A549 (cell line): ENCODE data around the gene NCL. TPM values are rescaled to one million over a fixed set of nuclear protein-coding genes. Genes with fewer than 3 reads are reported as not detected.

Experiments used
- ATAC-seq, 2 experiments: fragments of 200-7000 bp in 1 of 2; fragments of >200 bp in 1 of 2; cut with Nextera tagmentation in 1 of 2; cut with Tn5 transposase in 1 of 2; 3 replicates each; pipeline versions ENCODE4 v1.8.0 to v1.9.1; 2018 to 2020; ENCODE audit warnings: mild to moderate bottlenecking in 1 of 2, moderate library complexity in 1 of 2
- CTCF ChIA-PET: fragments of 300-600 bp; sonication (Branson Sonifier 250); formaldehyde crosslinking; extraction: SDS; loops from one replicate; lab custom pipeline; 2021; ENCODE audit warnings: antibody characterized with exemption, inconsistent platforms; lab: Yijun Ruan, JAX
- POLR2A ChIA-PET: fragments of 350-600 bp; formaldehyde crosslinking; extraction: SDS; loops from one replicate; lab custom pipeline; 2021; ENCODE audit warnings: antibody characterized with exemption, inconsistent platforms; lab: Yijun Ruan, JAX
- DNase-seq, 2 experiments: peaks; one replicate each; pipeline versions ENCODE4 v3.0.0 to v3.0.0-alpha.2; 2011 to 2016; ENCODE audit warnings: low read depth in 1 of 2, low spot score in 1 of 2
- FAIRE-seq: peaks from 2 replicates; lab custom pipeline; 2011; peaks lifted over from hg19 to GRCh38; lab: Jason Lieb, UNC
- H3K27ac ChIP-seq, 2 experiments: fragments of >200 bp; sonication (Bioruptor Twin); formaldehyde crosslinking; 3 replicates each; pipeline ENCODE4 v1.5.1; 2016 to 2017
- H3K4me1 ChIP-seq: fragments of >200 bp; sonication (Bioruptor Twin); formaldehyde crosslinking; 3 replicates; pipeline ENCODE4 v1.6.1; 2016
- H3K4me2 ChIP-seq: fragments of >200 bp; sonication (Bioruptor Twin); formaldehyde crosslinking; 3 replicates; pipeline ENCODE4 v1.6.1; 2016
- H3K4me3 ChIP-seq: fragments of >200 bp; sonication (Bioruptor Twin); formaldehyde crosslinking; 3 replicates; pipeline ENCODE4 v1.5.1; 2016
- H3K9me3 ChIP-seq: fragments of >200 bp; sonication (Bioruptor Twin); formaldehyde crosslinking; 3 replicates; pipeline ENCODE4 v1.6.1; 2016
- BHLHE40 ChIP-seq: IDR thresholded peaks from 2 replicates; pipeline ENCODE4 v1.6.1; 2012; ENCODE audit warnings: low read depth, low read length, inconsistent platforms
- EHMT2 ChIP-seq: fragments of 200-600 bp; sonication (generic); IDR thresholded peaks from 2 replicates; pipeline ENCODE4 v1.6.1; 2016; ENCODE audit warnings: antibody characterized with exemption, low read depth, mild to moderate bottlenecking, moderate library complexity
- EP300 ChIP-seq, 2 experiments: fragments of >200 bp; sonication (Bioruptor Twin); formaldehyde crosslinking; IDR thresholded peaks; 2 replicates in 1 of 2; 3 replicates in 1 of 2; pipeline ENCODE4 v1.6.1; 2016 to 2017
- FOSB ChIP-seq: fragments of 250-450 bp; sonication (Bioruptor Pico); IDR thresholded peaks from 2 replicates; pipeline ENCODE4 v1.5.0; 2020; ENCODE audit warnings: mild to moderate bottlenecking, moderate library complexity
- HOXB13 ChIP-seq: fragments of 250-450 bp; sonication (Bioruptor Pico); IDR thresholded peaks from 2 replicates; pipeline ENCODE4 v1.5.0; 2020; ENCODE audit warnings: low read depth, mild to moderate bottlenecking, moderate library complexity
- JUN ChIP-seq, 2 experiments: fragments of >200 bp; sonication (Bioruptor Twin); formaldehyde crosslinking; IDR thresholded peaks; 2 replicates in 1 of 2; 3 replicates in 1 of 2; pipeline ENCODE4 v1.6.1; 2016 to 2017
- KDM1A ChIP-seq: fragments of 200-600 bp; sonication (generic); IDR thresholded peaks from 2 replicates; pipeline ENCODE4 v1.6.1; 2016; ENCODE audit warnings: low read depth, mild to moderate bottlenecking
- KDM5A ChIP-seq: fragments of 200-600 bp; sonication (generic); IDR thresholded peaks from 2 replicates; pipeline ENCODE4 v1.6.1; 2016; ENCODE audit warnings: antibody characterized with exemption, mild to moderate bottlenecking
- MAFK ChIP-seq: fragments of 450-650 bp; IDR thresholded peaks from 2 replicates; pipeline ENCODE4 v1.6.1; 2014; ENCODE audit not compliant: partially characterized antibody
- MAZ ChIP-seq: fragments of 150-350 bp; IDR thresholded peaks from 2 replicates; pipeline ENCODE4 v1.6.1; 2014; ENCODE audit warnings: antibody characterized with exemption, low read depth, low read length, borderline replicate concordance
- NPAS2 ChIP-seq: fragments of 250-450 bp; sonication (Bioruptor Pico); IDR thresholded peaks from 2 replicates; pipeline ENCODE4 v1.8.0; 2022; ENCODE audit warnings: mild to moderate bottlenecking, moderate library complexity, borderline replicate concordance
- POLR2A ChIP-seq: IDR thresholded peaks from 2 replicates; pipeline ENCODE4 v1.6.1; 2012; ENCODE audit warnings: mild to moderate bottlenecking, low read length
- RCOR1 ChIP-seq: fragments of 150-350 bp; IDR thresholded peaks from 2 replicates; pipeline ENCODE4 v1.6.1; 2014; ENCODE audit warnings: antibody characterized with exemption, low read length, low read depth
- RNF2 ChIP-seq: fragments of 200-600 bp; sonication (generic); IDR thresholded peaks from 2 replicates; pipeline ENCODE4 v1.6.1; 2016; ENCODE audit warnings: low read depth, mild to moderate bottlenecking, antibody characterized with exemption, moderate library complexity, borderline replicate concordance
- SMC3 ChIP-seq: fragments of >200 bp; sonication (Bioruptor Twin); formaldehyde crosslinking; IDR thresholded peaks from 3 replicates; pipeline ENCODE4 v1.6.1; 2018; ENCODE audit warnings: inconsistent platforms
- SREBF2 ChIP-seq: fragments of 450-650 bp; IDR thresholded peaks from 2 replicates; pipeline ENCODE4 v1.6.1; 2014; ENCODE audit warnings: mild to moderate bottlenecking, moderate library complexity
- TFCP2L1 ChIP-seq: fragments of 250-450 bp; sonication (Bioruptor Pico); IDR thresholded peaks from 2 replicates; pipeline ENCODE4 v1.5.0; 2021; ENCODE audit warnings: mild to moderate bottlenecking
- TP53 ChIP-seq: fragments of 250-450 bp; sonication (Bioruptor Pico); IDR thresholded peaks from 2 replicates; pipeline ENCODE4 v1.5.0; 2021; ENCODE audit warnings: mild to moderate bottlenecking, moderate library complexity
- ZFP36 ChIP-seq: fragments of 450-650 bp; IDR thresholded peaks from 2 replicates; pipeline ENCODE4 v1.6.1; 2014; ENCODE audit warnings: borderline replicate concordance; ENCODE audit not compliant: partially characterized antibody
- ZSCAN20 ChIP-seq: fragments of 250-450 bp; sonication (Bioruptor Pico); IDR thresholded peaks from 2 replicates; pipeline ENCODE4 v1.8.0; 2022; ENCODE audit warnings: mild to moderate bottlenecking, moderate library complexity
- WGBS: methylation state at CpG from one replicate; pipeline ENCODE4 v1.1.6; 2017; ENCODE audit errors: missing lambda C conversion rate; 5-methylcytosine and 5-hydroxymethylcytosine counted together
- polyA plus RNA-seq, 4 experiments: library from polyadenylated mRNA; depleted of rRNA in 3 of 4; stranded (reverse); fragments of >200 nt; fragmentation: RNase III in 1 of 4; extraction: RNeasy Plus Mini Kit Qiagen cat#74134 plus additional on column Dnase treatment in 1 of 4; gene quantifications; 2 replicates in 3 of 4; 3 replicates in 1 of 4; pipeline ENCODE4 v1.2.3, GENCODE V29; 2011 to 2017
- TF ChIP-seq, protein P1 (sequence below): fragments of 150-350 bp; IDR thresholded peaks from 2 replicates; pipeline ENCODE4 v1.6.1; 2014; ENCODE audit warnings: low read depth, mild to moderate bottlenecking, low read length
- TF ChIP-seq, protein P2 (sequence below): fragments of 250-450 bp; sonication (Bioruptor Pico); IDR thresholded peaks from 2 replicates; pipeline ENCODE4 v1.5.0; 2020; ENCODE audit warnings: low read depth, mild to moderate bottlenecking, moderate library complexity
- TF ChIP-seq, protein P3 (sequence below): fragments of >200 bp; sonication (Bioruptor Twin); formaldehyde crosslinking; IDR thresholded peaks from 2 replicates; pipeline ENCODE4 v1.6.1; 2016
- TF ChIP-seq, protein P4 (sequence below): fragments of 200-600 bp; sonication (generic); IDR thresholded peaks from 2 replicates; pipeline ENCODE4 v1.6.1; 2016; ENCODE audit warnings: antibody characterized with exemption, mild to moderate bottlenecking, moderate library complexity
- TF ChIP-seq, protein P5 (sequence below): fragments of >200 bp; sonication (Bioruptor Twin); formaldehyde crosslinking; IDR thresholded peaks from 3 replicates; pipeline ENCODE4 v1.5.1; 2016
- TF ChIP-seq, protein P6 (sequence below): fragments of 250-450 bp; sonication (Bioruptor Pico); IDR thresholded peaks from 2 replicates; pipeline ENCODE4 v1.5.0; 2021; ENCODE audit warnings: mild to moderate bottlenecking, moderate library complexity, borderline replicate concordance

NCL gene
- polyA plus RNA-seq, 2 of the 4 experiments (the other 2 are of a cell fraction), result 390 to 766 TPM

DNA sequence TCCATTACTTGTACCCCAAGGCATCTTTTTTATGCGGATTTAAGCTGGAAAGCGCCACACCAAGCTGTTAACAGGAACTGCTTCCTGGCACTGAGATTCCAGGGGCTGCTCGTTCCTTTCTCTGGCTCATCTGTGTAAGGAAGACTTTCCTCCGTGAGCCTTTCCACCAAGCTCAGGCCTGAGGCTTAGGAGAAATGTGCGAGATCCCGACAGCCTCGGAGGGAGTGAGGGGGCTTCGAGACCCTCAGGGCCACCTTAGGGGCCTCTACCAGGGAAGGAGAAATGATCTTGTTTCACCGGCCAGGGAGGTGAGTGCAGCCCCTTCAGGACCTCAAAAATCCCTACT lies 51.7 kb downstream of the NCL start (continued):
- no peak for TF ChIP-seq NPAS2 (CRISPR knock-in tag)
- no peak for TF ChIP-seq POLR2A
- no peak for TF ChIP-seq KDM5A
- TF ChIP-seq ZFP36, result no peak
- TF ChIP-seq MAFK, result no peak
- TF ChIP-seq, protein P1, sequence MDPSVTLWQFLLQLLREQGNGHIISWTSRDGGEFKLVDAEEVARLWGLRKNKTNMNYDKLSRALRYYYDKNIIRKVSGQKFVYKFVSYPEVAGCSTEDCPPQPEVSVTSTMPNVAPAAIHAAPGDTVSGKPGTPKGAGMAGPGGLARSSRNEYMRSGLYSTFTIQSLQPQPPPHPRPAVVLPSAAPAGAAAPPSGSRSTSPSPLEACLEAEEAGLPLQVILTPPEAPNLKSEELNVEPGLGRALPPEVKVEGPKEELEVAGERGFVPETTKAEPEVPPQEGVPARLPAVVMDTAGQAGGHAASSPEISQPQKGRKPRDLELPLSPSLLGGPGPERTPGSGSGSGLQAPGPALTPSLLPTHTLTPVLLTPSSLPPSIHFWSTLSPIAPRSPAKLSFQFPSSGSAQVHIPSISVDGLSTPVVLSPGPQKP, result no peak
- TF ChIP-seq RCOR1, result no peak
- TF ChIP-seq, all 56 proteins: peak for 0

DNA sequence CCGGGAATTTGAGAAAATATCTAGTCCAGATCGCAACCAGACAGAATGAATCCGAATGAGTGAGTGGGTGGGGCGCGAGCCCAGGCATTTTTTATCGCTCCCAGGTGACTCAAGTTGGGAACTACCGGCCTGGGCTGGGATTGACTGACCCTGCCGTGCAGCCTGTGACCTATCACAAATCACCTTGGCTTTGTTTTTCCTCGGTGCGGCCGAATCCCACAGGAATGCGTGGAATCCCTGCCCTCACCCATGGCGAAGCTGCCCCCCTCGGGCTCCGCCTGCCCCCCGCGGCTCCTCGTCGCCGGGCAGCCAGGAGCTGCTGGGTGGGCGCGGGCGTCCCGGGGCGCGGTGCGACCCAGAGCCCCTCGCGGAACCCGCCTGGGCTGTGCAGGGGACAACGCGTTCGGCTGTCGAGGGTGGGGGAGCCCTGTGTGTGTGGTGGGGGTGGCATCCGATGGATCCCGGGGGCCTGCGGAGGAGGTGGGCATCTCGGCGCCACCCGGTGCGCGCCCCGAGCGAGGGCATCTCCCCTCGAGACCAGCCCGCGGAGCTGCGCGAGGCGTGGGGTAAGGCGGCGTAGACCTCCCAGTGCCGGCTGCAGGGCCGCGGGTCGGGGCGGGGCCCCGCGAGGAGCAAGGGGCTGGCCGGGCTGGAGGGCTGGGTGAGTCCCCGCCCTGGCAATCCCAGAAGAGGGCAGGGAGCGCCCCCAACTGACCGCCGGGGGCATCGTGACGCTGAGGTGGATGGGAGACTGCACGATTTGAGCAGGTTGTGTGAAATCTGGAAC lies 52.3 kb downstream of the NCL start:
- ATAC-seq (peak; percentile 97 to 99), DNase-seq (peak; percentile 67 to 84), FAIRE-seq (no peak)
- Histone ChIP-seq H3K27ac (peak overlapping the region; percentile 66 to 92), H3K4me1 (peaks cover 4% of the 10 kb centered on the region; the same call in 2 of the 3 replicates), H3K4me2 (peak overlapping the region; percentile 84), H3K9me3 (peaks cover 9% of the 10 kb centered on the region), H3K4me3 (peak overlapping the region; percentile 62)
- WGBS, result 7% methylated on average over 14 of the region's 67 CpGs
- ChIA-PET POLR2A (interaction anchor here (1.2 to 1.5 kb wide), 4 partner anchors 12 to 185 kb away, joined by 3 to 9 read pairs (median 4); partner anchors contain the start of gene NCL), CTCF (interaction anchor here (0.5 to 20.2 kb wide), 67 partner anchors 9 to 1345 kb away, joined by 3 to 333 read pairs (median 4); partner anchors contain the start of gene B3GNT7)
- no peak for TF ChIP-seq ZSCAN20
- TF ChIP-seq, protein P2, sequence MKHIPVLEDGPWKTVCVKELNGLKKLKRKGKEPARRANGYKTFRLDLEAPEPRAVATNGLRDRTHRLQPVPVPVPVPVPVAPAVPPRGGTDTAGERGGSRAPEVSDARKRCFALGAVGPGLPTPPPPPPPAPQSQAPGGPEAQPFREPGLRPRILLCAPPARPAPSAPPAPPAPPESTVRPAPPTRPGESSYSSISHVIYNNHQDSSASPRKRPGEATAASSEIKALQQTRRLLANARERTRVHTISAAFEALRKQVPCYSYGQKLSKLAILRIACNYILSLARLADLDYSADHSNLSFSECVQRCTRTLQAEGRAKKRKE, result no peak
- TF ChIP-seq, protein P3, sequence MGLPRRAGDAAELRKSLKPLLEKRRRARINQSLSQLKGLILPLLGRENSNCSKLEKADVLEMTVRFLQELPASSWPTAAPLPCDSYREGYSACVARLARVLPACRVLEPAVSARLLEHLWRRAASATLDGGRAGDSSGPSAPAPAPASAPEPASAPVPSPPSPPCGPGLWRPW, result no peak
- TF ChIP-seq JUN (IDR thresholded peaks at IDR 0.05), result peak in 1 of 2 experiments; percentile 30; a peak in 1 of 5 replicates
- no peak for TF ChIP-seq TFCP2L1 (CRISPR knock-in tag)
- TF ChIP-seq, protein P4, sequence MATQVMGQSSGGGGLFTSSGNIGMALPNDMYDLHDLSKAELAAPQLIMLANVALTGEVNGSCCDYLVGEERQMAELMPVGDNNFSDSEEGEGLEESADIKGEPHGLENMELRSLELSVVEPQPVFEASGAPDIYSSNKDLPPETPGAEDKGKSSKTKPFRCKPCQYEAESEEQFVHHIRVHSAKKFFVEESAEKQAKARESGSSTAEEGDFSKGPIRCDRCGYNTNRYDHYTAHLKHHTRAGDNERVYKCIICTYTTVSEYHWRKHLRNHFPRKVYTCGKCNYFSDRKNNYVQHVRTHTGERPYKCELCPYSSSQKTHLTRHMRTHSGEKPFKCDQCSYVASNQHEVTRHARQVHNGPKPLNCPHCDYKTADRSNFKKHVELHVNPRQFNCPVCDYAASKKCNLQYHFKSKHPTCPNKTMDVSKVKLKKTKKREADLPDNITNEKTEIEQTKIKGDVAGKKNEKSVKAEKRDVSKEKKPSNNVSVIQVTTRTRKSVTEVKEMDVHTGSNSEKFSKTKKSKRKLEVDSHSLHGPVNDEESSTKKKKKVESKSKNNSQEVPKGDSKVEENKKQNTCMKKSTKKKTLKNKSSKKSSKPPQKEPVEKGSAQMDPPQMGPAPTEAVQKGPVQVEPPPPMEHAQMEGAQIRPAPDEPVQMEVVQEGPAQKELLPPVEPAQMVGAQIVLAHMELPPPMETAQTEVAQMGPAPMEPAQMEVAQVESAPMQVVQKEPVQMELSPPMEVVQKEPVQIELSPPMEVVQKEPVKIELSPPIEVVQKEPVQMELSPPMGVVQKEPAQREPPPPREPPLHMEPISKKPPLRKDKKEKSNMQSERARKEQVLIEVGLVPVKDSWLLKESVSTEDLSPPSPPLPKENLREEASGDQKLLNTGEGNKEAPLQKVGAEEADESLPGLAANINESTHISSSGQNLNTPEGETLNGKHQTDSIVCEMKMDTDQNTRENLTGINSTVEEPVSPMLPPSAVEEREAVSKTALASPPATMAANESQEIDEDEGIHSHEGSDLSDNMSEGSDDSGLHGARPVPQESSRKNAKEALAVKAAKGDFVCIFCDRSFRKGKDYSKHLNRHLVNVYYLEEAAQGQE, result no peak
- TF ChIP-seq SREBF2, result no peak
- no peak for TF ChIP-seq EP300 (IDR thresholded peaks at IDR 0.05)
- no peak for TF ChIP-seq RNF2
- TF ChIP-seq, protein P5, sequence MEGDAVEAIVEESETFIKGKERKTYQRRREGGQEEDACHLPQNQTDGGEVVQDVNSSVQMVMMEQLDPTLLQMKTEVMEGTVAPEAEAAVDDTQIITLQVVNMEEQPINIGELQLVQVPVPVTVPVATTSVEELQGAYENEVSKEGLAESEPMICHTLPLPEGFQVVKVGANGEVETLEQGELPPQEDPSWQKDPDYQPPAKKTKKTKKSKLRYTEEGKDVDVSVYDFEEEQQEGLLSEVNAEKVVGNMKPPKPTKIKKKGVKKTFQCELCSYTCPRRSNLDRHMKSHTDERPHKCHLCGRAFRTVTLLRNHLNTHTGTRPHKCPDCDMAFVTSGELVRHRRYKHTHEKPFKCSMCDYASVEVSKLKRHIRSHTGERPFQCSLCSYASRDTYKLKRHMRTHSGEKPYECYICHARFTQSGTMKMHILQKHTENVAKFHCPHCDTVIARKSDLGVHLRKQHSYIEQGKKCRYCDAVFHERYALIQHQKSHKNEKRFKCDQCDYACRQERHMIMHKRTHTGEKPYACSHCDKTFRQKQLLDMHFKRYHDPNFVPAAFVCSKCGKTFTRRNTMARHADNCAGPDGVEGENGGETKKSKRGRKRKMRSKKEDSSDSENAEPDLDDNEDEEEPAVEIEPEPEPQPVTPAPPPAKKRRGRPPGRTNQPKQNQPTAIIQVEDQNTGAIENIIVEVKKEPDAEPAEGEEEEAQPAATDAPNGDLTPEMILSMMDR, result peak; percentile 96
- no peak for TF ChIP-seq BHLHE40
- TF ChIP-seq KDM5A, result peak; percentile 35; the same call in 1 of the 2 replicates
- no peak for TF ChIP-seq KDM1A
- TF ChIP-seq FOSB, result no peak
- no peak for TF ChIP-seq HOXB13
- no peak for TF ChIP-seq TP53 (CRISPR knock-in tag)
- TF ChIP-seq MAZ, result no peak
- TF ChIP-seq, protein P6, sequence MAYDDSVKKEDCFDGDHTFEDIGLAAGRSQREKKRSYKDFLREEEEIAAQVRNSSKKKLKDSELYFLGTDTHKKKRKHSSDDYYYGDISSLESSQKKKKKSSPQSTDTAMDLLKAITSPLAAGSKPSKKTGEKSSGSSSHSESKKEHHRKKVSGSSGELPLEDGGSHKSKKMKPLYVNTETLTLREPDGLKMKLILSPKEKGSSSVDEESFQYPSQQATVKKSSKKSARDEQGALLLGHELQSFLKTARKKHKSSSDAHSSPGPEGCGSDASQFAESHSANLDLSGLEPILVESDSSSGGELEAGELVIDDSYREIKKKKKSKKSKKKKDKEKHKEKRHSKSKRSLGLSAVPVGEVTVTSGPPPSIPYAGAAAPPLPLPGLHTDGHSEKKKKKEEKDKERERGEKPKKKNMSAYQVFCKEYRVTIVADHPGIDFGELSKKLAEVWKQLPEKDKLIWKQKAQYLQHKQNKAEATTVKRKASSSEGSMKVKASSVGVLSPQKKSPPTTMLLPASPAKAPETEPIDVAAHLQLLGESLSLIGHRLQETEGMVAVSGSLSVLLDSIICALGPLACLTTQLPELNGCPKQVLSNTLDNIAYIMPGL (CRISPR knock-in tag), result no peak
- no peak for TF ChIP-seq EHMT2
- TF ChIP-seq SMC3, result peak; percentile 82
- TF ChIP-seq, protein P1, result no peak
